Gastroesophageal sphincter (tissue), 4 donors: ENCODE data around the gene FNDC5. TPM values are rescaled to one million over a fixed set of nuclear protein-coding genes. Genes with fewer than 3 reads are reported as not detected.

Source experiments
- ATAC-seq: fragments of 150-250 bp; one replicate; pipeline ENCODE4 v1.9.1; 2016; ENCODE audit warnings: mild to moderate bottlenecking, moderate library complexity
- H3K27ac ChIP-seq, 4 donors: fragments of 200-600 bp; sonication (generic) in 3 of 4; 1 replicate in 3 of 4; 2 replicates in 1 of 4; pipeline ENCODE4 v1.5.1; 2016 to 2019
- H3K27me3 ChIP-seq: fragments of 200-600 bp; sonication (generic); one replicate; pipeline ENCODE4 v1.5.1; 2019
- H3K36me3 ChIP-seq, 2 donors: fragments of 200-600 bp; sonication (generic); one replicate each; pipeline ENCODE4 v1.5.1; 2019; ENCODE audit warnings: control low read depth in 1 of 2
- H3K4me1 ChIP-seq, 3 donors: fragments of 200-600 bp; sonication (generic); 1 replicate in 2 of 3; 2 replicates in 1 of 3; pipeline ENCODE4 v1.5.1; 2016 to 2019; ENCODE audit warnings: control low read depth in 2 of 3
- H3K4me3 ChIP-seq, 2 donors: fragments of 200-600 bp; sonication (generic); one replicate each; pipeline ENCODE4 v1.5.1; 2019; ENCODE audit warnings: mild to moderate bottlenecking in 1 of 2, moderate library complexity in 1 of 2
- H3K9me3 ChIP-seq, 3 donors: fragments of 200-600 bp; sonication (generic); one replicate each; pipeline ENCODE4 v1.5.1; 2017 to 2019; ENCODE audit warnings: control low read depth in 2 of 3
- EP300 ChIP-seq: sonication (generic); formaldehyde crosslinking; IDR thresholded peaks from one replicate; pipeline ENCODE4 v1.6.1; 2017; ENCODE audit warnings: antibody characterized with exemption, mild to moderate bottlenecking
- POLR2A ChIP-seq, 2 donors: fragments of 450-650 bp; IDR thresholded peaks; one replicate each; pipeline ENCODE4 v1.6.1; 2017; ENCODE audit warnings: antibody characterized with exemption in 2 of 2, mild to moderate bottlenecking in 2 of 2, moderate library complexity in 1 of 2
- POLR2AphosphoS5 ChIP-seq: sonication (generic); formaldehyde crosslinking; IDR thresholded peaks from one replicate; pipeline ENCODE4 v1.6.1; 2017; ENCODE audit warnings: antibody characterized with exemption
- WGBS, 2 donors: methylation state at CpG; one replicate each; pipeline ENCODE4 v1.1.5; 2018; ENCODE audit warnings: low coverage in 1 of 2; 5-methylcytosine and 5-hydroxymethylcytosine counted together
- total RNA-seq, 4 donors: library from RNA; depleted of rRNA; stranded (reverse); fragments of >200 nt; gene quantifications; one replicate each; pipeline ENCODE4 v1.1.0, GENCODE V29; 2016
- TF ChIP-seq, protein P1 (sequence below), 4 experiments: fragments of 200-600 bp in 2 of 4; fragments of 450-650 bp in 2 of 4; sonication (generic) in 1 of 4; IDR thresholded peaks; one replicate each; pipeline ENCODE4 v1.5.1; 2017 to 2019; ENCODE audit warnings: antibody characterized with exemption in 4 of 4, mild to moderate bottlenecking in 2 of 4, moderate library complexity in 2 of 4

Gene FNDC5
- total RNA-seq, 4 donors from 2014 or later: 7.3 to 11.3 (median 8.9) TPM

DNA sequence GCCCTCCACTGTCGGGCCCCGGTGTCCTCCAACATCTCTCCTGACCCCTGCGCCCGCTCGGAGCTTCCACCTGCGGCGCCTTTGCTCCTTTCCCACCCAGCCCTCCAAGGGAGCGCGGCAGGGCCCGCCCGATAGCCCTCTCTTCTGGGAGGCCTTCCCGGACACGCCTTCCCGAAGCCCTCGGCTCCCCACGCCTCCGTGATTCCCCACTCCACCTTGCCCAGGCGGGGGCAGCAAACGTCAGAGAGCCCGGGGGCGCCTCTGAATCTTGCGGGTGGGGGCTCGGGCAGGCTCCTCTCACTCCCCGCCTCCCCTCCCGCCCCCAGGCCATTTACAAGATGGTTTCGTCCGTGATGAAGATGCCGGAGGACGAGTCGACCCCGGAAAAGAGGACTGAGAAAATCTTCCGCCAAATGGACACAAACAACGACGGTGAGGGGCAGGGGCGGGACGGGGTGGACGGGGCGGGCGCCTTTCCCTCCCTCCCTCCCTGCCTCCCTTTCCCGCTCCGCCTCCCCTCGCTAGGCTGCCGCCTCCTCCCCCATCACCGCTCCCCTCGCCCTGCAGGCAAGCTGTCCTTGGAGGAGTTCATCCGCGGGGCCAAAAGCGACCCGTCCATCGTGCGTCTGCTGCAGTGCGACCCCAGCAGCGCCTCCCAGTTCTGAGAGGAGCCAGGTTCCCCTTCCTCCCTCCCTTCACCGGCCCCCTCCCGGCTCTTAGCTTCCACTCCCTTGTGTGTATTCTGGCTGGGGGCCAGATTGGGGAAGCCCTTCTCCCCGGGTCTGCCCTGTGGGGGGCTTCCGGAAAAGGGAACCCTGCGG, 22.7 kb upstream of the FNDC5 start:
- Histone ChIP-seq H3K4me3 (peak overlapping the region; percentile 6 to 52), H3K9me3 (no peaks in the 10 kb centered on the region), H3K36me3 (peaks cover 0 to 7% of the 10 kb centered on the region in 2 donors), H3K4me1 (peaks cover 0 to 18% (median 7%) of the 10 kb centered on the region in 3 donors), H3K27ac (no peak overlapping the region), H3K27me3 (peaks cover 57% of the 10 kb centered on the region)
- 0% methylated on average over 4 of the region's 58 CpGs; no CpG with 5 or more reads in 1 of the 2 donors for WGBS, 2 donors
- no peak for TF ChIP-seq POLR2AphosphoS5
- TF ChIP-seq, protein P1, sequence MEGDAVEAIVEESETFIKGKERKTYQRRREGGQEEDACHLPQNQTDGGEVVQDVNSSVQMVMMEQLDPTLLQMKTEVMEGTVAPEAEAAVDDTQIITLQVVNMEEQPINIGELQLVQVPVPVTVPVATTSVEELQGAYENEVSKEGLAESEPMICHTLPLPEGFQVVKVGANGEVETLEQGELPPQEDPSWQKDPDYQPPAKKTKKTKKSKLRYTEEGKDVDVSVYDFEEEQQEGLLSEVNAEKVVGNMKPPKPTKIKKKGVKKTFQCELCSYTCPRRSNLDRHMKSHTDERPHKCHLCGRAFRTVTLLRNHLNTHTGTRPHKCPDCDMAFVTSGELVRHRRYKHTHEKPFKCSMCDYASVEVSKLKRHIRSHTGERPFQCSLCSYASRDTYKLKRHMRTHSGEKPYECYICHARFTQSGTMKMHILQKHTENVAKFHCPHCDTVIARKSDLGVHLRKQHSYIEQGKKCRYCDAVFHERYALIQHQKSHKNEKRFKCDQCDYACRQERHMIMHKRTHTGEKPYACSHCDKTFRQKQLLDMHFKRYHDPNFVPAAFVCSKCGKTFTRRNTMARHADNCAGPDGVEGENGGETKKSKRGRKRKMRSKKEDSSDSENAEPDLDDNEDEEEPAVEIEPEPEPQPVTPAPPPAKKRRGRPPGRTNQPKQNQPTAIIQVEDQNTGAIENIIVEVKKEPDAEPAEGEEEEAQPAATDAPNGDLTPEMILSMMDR (IDR thresholded peaks at IDR 0.05): peak in 2 of 4 experiments; percentile 1 to 31
- ATAC-seq: peak; percentile 66

DNA sequence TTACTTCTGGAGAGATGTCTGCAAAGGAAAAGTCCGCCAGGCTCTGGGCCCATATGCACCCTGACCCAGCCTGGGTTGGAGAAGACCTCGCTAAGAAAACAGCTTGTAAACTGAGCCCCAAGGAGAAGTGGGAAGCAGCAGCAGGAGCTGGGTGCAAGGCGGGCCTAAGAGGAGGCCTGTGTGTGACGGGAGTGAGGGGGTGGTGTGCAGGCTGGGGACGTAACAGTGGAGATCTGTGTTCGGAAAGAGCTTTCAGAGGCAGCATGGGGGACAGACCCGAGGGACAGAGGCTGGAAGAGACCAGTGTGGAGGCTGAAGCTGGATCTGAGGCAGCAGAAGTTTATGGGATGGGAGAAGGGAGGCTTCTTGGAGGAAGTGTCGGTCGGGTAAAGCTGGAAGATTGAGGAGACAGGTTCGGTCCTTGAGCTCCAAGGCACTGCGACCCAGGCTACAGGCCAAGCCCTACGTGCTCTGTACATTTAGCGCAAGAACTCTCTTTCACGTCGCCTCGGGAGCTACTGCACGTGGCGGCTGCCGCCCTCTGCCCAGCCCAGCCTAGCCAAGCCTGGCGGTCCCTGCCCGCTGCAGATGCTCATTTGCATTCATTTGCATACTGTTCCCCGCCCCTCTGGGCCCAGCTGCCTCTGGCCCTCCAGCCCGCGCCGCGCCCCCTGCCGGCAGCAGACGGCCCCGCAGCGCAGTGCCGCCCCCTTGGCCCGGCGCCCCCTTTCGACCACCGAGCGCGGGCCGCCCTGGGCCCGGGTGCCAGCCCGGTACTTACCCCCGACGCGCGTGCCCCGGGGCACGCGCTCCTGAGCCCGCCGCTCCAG, 21.9 kb upstream of the FNDC5 start:
- no peaks in the 10 kb centered on the region for H3K9me3 ChIP-seq
- H3K27me3 ChIP-seq: peaks cover 66% of the 10 kb centered on the region
- H3K36me3 ChIP-seq: peaks cover 0 to 7% of the 10 kb centered on the region in 2 donors
- peaks cover 0 to 18% (median 7%) of the 10 kb centered on the region in 3 donors for H3K4me1 ChIP-seq
- no peak overlapping the region for H3K27ac ChIP-seq
- peak overlapping the region; percentile 6 to 52 for H3K4me3 ChIP-seq
- no peak for TF ChIP-seq POLR2AphosphoS5
- TF ChIP-seq, protein P1 (IDR thresholded peaks at IDR 0.05): peak in 2 of 4 experiments; percentile 43 to 55
- TF ChIP-seq EP300: no peak
- TF ChIP-seq POLR2A (IDR thresholded peaks at IDR 0.05): no peak
- peak; percentile 25 for ATAC-seq
- WGBS, 2 donors: 38 to 61% methylated on average over 10 to 14 of the region's 49 CpGs

GRCh38 chr1:32891630-32892029, 20.9 kb upstream of the FNDC5 start:
- H3K36me3 ChIP-seq: peaks cover 0 to 7% of the 10 kb centered on the region in 2 donors
- H3K27me3 ChIP-seq: peaks cover 75% of the 10 kb centered on the region
- TF ChIP-seq EP300 (no peak), POLR2A (IDR thresholded peaks at IDR 0.05) (no peak), POLR2AphosphoS5 (no peak)
- TF ChIP-seq, protein P1 (IDR thresholded peaks at IDR 0.05): no peak
- no peaks in the 10 kb centered on the region for H3K9me3 ChIP-seq
- no peak overlapping the region for H3K27ac ChIP-seq
- no peak overlapping the region for H3K4me3 ChIP-seq
- WGBS, 2 donors: 75 to 80% methylated on average over 1 of the region's 3 CpGs
- ATAC-seq: no peak
- H3K4me1 ChIP-seq: peaks cover 0 to 22% (median 7%) of the 10 kb centered on the region in 3 donors

DNA sequence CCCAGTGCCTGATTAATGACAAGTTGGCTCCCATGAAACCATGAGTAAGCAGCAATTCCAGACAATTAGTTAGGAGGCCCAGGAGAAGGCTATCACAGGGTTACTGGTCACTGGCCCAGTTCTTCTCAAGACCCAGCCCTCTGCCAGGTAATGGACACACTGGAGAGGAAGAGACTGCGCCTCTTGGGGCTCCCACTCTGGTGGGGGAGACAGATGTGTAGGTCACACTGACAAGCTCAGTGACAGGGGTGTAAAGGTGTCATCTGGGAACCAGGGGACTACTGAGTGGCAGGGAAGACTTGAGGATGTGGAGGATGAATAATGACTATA, 20.5 kb upstream of the FNDC5 start:
- H3K27ac ChIP-seq: no peak overlapping the region
- peaks cover 0 to 26% (median 10%) of the 10 kb centered on the region in 3 donors for H3K4me1 ChIP-seq
- H3K36me3 ChIP-seq: peaks cover 0 to 7% of the 10 kb centered on the region in 2 donors
- H3K27me3 ChIP-seq: peaks cover 79% of the 10 kb centered on the region
- no peaks in the 10 kb centered on the region for H3K9me3 ChIP-seq
- no CpG with 5 or more reads among the region's 1 CpG for WGBS, 2 donors
- no peak overlapping the region for H3K4me3 ChIP-seq
- ATAC-seq: no peak
- no peak for TF ChIP-seq POLR2AphosphoS5
- TF ChIP-seq EP300: no peak
- TF ChIP-seq POLR2A (IDR thresholded peaks at IDR 0.05): no peak
- TF ChIP-seq, protein P1 (IDR thresholded peaks at IDR 0.05): no peak
